ENCODE measurements around the gene GTF2F2.

GTF2F2 gene

GRCh38 chr13:45305079-45305478, 184.8 kb downstream of the GTF2F2 start:
- no peak for DNase-seq

DNA sequence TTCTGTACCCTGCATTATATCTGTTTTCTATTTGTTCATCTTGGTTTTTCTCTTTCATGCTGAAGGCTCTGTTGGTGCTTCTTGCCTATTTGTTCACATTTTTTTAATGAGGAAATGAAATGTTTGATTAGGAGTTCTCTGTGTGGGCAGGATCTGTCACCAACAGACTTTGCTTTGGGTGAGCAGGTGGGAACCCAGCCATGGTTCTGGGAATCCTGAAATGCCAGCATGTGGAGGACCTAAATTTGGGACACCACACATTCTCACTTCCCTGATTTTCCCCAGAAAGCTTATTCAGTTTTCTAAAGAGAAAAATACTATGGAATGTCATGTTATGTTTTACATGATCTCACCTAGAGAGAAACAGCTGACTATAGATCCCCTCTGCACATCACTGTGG, 186.7 kb downstream of the GTF2F2 start:
- no peak for DNase-seq

GRCh38 chr13:45310341-45311131, 190.2 kb downstream of the GTF2F2 start:
- DNase-seq: peak in 1 of 2 experiments; percentile 92

- DNase-seq: no peak
These were observed 194.5 kb downstream of the GTF2F2 start for GRCh38 chr13:45314822-45315221.

DNA sequence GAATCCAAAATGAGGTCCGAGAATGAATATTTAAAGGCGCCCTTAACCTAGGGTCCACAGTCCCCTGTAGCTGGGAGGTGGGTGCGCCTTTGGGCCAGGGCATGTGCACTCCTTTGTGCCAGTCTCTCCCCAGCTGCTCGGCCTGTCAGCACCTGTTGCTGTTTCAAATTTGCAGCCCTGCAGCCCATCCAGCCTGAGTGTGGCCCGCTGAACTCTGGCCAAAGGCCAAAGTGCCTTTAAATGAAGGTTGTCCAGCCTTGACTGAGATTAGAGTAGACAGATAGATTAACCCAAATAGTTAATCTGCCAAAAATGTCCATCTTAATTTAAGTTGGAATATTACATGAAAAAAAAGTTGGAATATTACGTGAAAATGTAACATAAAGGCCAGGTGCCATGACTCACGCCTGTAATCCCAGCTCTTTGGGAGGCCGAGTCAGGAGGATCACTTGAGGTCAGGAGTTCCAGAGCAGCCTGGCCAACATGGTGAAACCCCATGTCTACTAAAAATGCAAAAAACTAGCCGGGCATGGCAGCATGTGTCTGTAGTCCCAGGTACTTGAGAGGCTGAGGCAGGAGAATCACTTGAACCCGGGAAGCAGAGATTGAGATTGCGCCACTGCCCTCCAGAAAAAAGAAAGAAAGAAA, 195.3 kb downstream of the GTF2F2 start:
- no peak for DNase-seq

DNA sequence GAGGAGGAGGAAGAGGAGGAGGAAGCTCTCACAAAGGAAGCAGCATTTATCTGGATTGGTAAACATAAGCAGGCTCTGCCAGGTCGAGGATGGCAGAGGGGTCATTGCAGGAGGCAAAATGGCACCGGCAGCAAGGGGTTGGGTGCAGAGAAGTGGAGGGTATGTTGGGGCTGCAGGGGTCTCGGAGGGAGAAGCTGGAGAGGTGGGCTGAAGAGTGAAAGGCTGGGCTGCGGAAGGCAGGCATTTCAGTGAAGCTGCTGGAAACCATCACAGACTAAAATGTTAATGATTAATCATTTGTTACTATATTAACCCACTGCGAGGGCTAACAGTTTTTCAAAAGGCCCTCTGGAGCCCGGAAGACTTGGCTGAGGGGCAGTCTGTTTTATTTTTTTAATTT, 196.0 kb downstream of the GTF2F2 start:
- DNase-seq: no peak

GRCh38 chr13:45316996-45317395, 196.7 kb downstream of the GTF2F2 start:
- DNase-seq: no peak

GRCh38 chr13:45320876-45321629, 200.7 kb downstream of the GTF2F2 start:
- no peak for DNase-seq

GRCh38 chr13:45325806-45326205, 205.5 kb downstream of the GTF2F2 start:
- no peak for DNase-seq

GRCh38 chr13:45327253-45327955, 207.1 kb downstream of the GTF2F2 start:
- DNase-seq: no peak

- no peak for DNase-seq
These were observed 208.4 kb downstream of the GTF2F2 start for GRCh38 chr13:45328661-45329111.

DNA sequence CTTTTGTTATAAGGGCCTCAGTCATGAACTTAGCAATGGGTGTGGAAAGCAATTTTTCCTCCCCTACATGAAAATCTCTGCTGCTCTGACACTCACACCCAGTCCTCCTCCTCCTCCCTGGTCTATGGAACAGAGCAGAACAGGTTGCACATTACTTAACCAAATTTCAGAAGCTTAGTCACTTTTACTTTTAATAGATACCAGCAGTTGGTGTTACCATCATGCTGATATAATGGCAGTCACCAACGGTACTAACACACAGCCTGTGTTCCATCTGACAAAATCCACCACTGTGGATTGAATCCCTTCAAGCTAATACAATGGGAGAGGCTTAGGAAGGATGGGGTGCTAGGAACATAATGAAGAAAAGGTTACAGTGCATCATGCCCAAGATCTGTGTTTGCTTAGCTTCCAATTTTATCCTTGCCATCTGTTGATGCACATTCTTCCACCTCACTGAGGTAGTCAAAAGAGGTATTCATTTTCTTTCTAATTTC, 210.9 kb downstream of the GTF2F2 start:
- DNase-seq: no peak

GRCh38 chr13:45331692-45332035, 211.4 kb downstream of the GTF2F2 start:
- no peak for DNase-seq

DNA sequence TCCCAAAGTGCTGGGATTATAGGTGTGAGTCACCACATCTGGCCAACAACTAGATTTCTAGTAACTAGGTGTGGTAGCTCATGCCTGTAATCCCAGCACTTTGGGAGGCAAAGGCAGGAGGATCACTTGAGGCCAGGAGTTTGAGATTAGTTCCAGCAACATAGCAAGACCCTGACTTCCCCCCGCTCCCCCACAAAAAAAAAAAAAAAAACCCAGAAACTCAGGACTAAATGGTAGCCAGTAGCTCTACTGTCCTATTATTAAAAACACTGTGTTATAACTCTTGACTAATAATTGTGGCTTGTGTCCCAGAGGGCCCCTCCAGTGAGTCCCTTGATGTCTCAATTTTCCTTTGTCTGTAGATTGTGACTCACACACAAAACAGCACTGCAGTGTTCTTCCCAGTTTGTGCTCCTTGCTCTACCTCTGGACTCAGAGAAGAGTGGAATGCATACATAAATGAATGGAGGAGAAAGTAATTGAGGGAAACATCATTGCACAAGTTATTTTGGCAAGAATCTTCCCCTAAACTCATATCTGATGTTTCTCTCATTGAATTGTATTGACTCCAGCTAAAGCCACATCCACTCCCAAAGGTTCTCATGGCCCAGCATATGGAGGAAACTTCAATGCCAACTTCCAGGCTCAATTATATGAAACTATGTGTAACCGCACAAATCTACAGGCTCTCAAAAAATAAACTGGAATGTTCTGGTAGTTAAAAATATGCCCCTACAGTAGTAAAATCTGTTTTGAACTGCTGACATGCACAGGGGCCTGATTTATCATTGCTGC, 211.9 kb downstream of the GTF2F2 start:
- DNase-seq: no peak

DNA sequence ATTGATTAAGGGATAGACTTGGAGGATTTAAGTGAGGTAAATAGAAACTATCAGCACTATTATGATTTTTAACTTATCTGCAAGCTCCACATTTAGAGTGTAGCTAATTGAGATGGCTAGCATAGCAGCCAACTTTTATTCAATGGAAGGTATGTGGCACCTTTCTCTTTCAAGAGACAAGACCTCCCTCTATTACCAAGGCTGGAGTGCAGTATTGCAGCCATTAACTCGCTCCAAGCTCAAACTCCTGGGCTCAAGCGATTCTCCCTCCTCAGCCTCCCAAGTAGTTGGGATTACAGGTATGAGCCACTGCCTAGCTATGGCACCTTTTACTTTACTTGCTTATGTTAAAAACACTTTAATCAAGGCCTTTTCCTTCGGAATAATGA, 212.5 kb downstream of the GTF2F2 start:
- DNase-seq: no peak

- no peak for DNase-seq
These were observed 213.1 kb downstream of the GTF2F2 start for GRCh38 chr13:45333251-45333976.

All from NCI-H187 (cell line).